Left ventricle myocardium inferior (tissue), 1 donor: ENCODE measurements around the gene AOAH. TPM values are rescaled to one million over a fixed set of nuclear protein-coding genes. Genes with fewer than 3 reads are reported as not detected.

ENCODE experiments used
- DNase-seq: peaks from one replicate; pipeline ENCODE4 v3.0.0-alpha.2; 2020
- H3K27ac ChIP-seq: fragments of 200-600 bp; replicated peaks from 2 replicates; pipeline ENCODE4 v1.8.0; 2021
- H3K27me3 ChIP-seq: fragments of 200-600 bp; 2 replicates; pipeline ENCODE4 v1.8.0; 2021; ENCODE audit warnings: low read depth
- H3K36me3 ChIP-seq: fragments of 200-600 bp; 2 replicates; pipeline ENCODE4 v1.8.0; 2021
- H3K4me1 ChIP-seq: fragments of 200-600 bp; 2 replicates; pipeline ENCODE4 v1.8.0; 2021
- H3K4me3 ChIP-seq: fragments of 200-600 bp; 2 replicates; pipeline ENCODE4 v1.8.0; 2021; ENCODE audit warnings: mild to moderate bottlenecking, moderate library complexity
- H3K9me3 ChIP-seq: fragments of 200-600 bp; replicated peaks from 2 replicates; pipeline ENCODE4 v1.8.0; 2021
- CTCF ChIP-seq: fragments of 200-600 bp; IDR thresholded peaks from 2 replicates; pipeline ENCODE4 v1.8.0; 2021; ENCODE audit warnings: antibody characterized with exemption, mild to moderate bottlenecking, borderline replicate concordance
- intact Hi-C: fragments of 100-400 bp; cut with micrococcal nuclease; formaldehyde crosslinking; loops from one replicate; pipeline ENCODE4 v1.11.0; 2022
- total RNA-seq: library from RNA; stranded (reverse); fragmentation: NEBNext Ultra II Directional; extraction: Animal tissue kit (Norgen Biotek cat#: 25700); gene quantifications from one replicate; pipeline ENCODE4 v1.2.1, GENCODE V29; 2021
- donor health status: DM: no; HTN: yes; CAD: no; lungs with severe emphysema.

The AOAH gene
- total RNA-seq, 1 donor from 2014 or later: 1.9 TPM

DNA sequence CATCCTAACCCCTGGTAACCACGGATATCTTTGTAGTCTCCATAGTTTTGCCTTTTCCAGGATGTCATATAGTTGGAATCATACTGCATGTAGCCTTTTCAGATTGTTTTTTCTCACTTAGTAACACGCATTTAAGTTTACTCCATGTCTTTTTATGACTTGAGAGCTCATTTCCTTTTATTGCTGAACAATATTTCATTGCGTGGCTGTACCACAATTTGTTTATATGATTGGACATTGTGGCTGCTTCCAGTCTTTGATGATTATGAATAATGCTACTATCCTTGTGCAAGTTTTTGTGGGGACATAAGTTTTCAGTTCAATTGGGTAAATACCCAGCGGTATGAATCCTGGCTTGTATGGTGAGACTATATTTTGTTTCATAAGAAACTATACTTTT is 60.8 kb downstream of the AOAH start:
- H3K9me3 ChIP-seq: peaks cover 6% of the 10 kb centered on the region
- H3K4me3 ChIP-seq: no peak overlapping the region
- DNase-seq: no peak
- peaks cover 13% of the 10 kb centered on the region for H3K4me1 ChIP-seq
- intact Hi-C loops: no loop called here
- H3K36me3 ChIP-seq: no peaks in the 10 kb centered on the region
- no peak overlapping the region for H3K27ac ChIP-seq
- no peak for TF ChIP-seq CTCF
- no peaks in the 10 kb centered on the region for H3K27me3 ChIP-seq

DNA sequence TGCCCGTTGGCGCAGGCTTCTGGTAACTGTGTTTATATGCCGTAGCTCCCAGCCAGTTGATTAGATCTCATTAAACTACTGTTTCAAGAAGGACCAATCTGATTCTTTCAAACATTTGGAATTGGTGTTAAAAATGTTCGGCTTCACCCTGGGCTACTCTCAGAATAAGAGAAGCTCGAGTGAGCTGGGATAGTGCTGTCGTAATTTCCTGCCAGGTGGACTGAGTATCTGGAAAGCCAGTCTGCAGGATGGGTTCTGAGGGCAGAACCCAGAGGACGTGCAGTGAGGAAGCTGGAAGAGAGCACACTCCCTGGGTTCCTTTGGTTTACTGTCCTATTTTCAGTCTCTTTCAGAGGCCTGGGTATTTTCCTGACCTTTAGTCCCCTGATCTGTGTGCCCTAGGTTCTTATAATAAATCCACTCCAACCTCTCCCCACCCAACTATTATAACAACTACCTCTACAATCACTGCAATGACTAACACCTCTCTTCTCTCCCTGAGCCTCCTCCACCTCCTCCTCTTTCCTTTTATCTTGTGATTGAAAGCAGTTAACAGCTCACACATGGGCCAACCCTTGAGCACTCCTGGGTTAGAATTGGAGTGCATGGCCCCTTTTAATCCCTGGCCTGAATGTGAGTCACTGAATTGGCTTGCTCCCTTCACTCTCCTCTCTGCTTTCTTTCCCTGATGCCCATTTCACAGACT is 63.0 kb downstream of the AOAH start:
- Histone ChIP-seq H3K4me3 (no peak overlapping the region), H3K27ac (no peak overlapping the region), H3K4me1 (peaks cover 14% of the 10 kb centered on the region), H3K27me3 (no peaks in the 10 kb centered on the region), H3K9me3 (peaks cover 6% of the 10 kb centered on the region), H3K36me3 (no peaks in the 10 kb centered on the region)
- no peak for TF ChIP-seq CTCF
- intact Hi-C loops: no loop called here
- DNase-seq: no peak

GRCh38 chr7:36659638-36660341 is 64.5 kb downstream of the AOAH start:
- no peak for TF ChIP-seq CTCF
- DNase-seq: no peak
- peaks cover 14% of the 10 kb centered on the region for H3K4me1 ChIP-seq
- no peaks in the 10 kb centered on the region for H3K9me3 ChIP-seq
- intact Hi-C loops: no loop called here
- H3K4me3 ChIP-seq: no peak overlapping the region
- H3K27ac ChIP-seq: peak overlapping the region; percentile 9
- no peaks in the 10 kb centered on the region for H3K27me3 ChIP-seq
- H3K36me3 ChIP-seq: no peaks in the 10 kb centered on the region

- Histone ChIP-seq H3K36me3 (no peaks in the 10 kb centered on the region), H3K9me3 (no peaks in the 10 kb centered on the region), H3K4me1 (peaks cover 14% of the 10 kb centered on the region), H3K27ac (peak overlapping the region; percentile 9), H3K27me3 (no peaks in the 10 kb centered on the region), H3K4me3 (no peak overlapping the region)
- no peak for DNase-seq
- no peak for TF ChIP-seq CTCF
- intact Hi-C loops: no loop called here
Measured at GRCh38 chr7:36659172-36659516, 65.2 kb downstream of the AOAH start.

DNA sequence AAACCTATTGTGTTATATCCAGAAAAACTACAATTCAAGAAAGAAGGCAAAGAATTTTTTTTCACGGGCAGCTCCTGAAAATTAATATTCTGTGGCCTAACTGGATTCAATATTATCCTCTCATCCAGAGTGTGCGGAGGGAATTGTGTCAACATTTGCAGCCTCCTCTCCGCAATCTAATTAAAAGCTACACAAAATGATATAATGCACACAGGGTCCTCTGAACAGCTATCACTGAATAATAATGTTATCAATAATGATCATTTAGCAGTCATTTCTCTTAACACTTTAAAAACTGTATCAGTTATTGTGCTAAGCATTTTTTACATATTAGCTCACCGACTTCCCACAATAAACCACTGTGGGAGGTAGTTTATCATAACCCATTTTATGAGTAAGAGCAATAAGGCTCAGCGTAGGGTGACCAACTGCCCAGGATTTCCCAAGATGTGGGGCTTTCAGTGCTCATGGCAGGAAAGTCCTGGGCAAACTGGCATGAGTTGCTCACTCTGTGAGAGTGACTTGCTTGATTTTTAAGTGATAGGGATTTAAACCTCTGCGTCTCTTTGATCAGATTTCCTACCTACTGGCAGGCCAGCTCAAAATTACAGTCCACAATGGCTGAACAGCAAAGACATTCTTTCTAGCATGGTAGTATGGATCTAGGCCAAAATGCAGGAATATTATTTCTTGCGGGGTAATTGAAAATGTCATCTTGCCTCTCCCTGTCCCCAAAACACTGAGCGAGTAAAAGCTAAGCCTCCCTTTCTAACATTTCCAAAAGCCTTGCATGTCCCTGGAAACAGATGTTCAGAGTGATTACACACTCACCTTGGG is 65.7 kb downstream of the AOAH start:
- Histone ChIP-seq H3K4me3 (no peak overlapping the region), H3K27me3 (no peaks in the 10 kb centered on the region), H3K9me3 (no peaks in the 10 kb centered on the region), H3K4me1 (peaks cover 14% of the 10 kb centered on the region), H3K36me3 (no peaks in the 10 kb centered on the region), H3K27ac (peak overlapping the region; percentile 25)
- no peak for TF ChIP-seq CTCF
- DNase-seq: no peak
- intact Hi-C loops: no loop called here
